Neuronal stem cell (in vitro differentiated cells): Measurements from ENCODE around the gene ARHGAP32.

Experiments
- DNase-seq: peaks from one replicate; pipeline ENCODE4 v3.0.0-alpha.2; 2013; ENCODE audit warnings: low spot score
- H2AFZ ChIP-seq: one replicate; pipeline ENCODE4 v1.6.1; 2013; ENCODE audit warnings: mild to moderate bottlenecking, low read length, inconsistent platforms
- H2AK5ac ChIP-seq: 2 replicates; pipeline ENCODE4 v1.6.1; 2013; ENCODE audit warnings: low read depth, mild to moderate bottlenecking, inconsistent platforms, low read length, moderate library complexity, mixed read lengths
- H2BK120ac ChIP-seq: 2 replicates; pipeline ENCODE4 v1.6.1; 2013; ENCODE audit warnings: low read depth, mild to moderate bottlenecking, inconsistent platforms, low read length, moderate library complexity, mixed read lengths
- H2BK12ac ChIP-seq: one replicate; pipeline ENCODE4 v1.6.1; 2013; ENCODE audit warnings: low read length, inconsistent platforms
- H2BK15ac ChIP-seq: 2 replicates; pipeline ENCODE4 v1.6.1; 2013; ENCODE audit warnings: mild to moderate bottlenecking, low read length, inconsistent platforms, mixed read lengths
- H2BK5ac ChIP-seq: one replicate; pipeline ENCODE4 v1.6.1; 2013; ENCODE audit warnings: inconsistent platforms, mild to moderate bottlenecking, low read length, moderate library complexity
- H3K14ac ChIP-seq: one replicate; pipeline ENCODE4 v1.6.1; 2013; ENCODE audit warnings: low read length, inconsistent platforms
- H3K18ac ChIP-seq: 2 replicates; pipeline ENCODE4 v1.6.1; 2013; ENCODE audit warnings: low read length, inconsistent platforms
- H3K23ac ChIP-seq: 2 replicates; pipeline ENCODE4 v1.6.1; 2013; ENCODE audit warnings: low read depth, mild to moderate bottlenecking, mixed read lengths, low read length, inconsistent platforms; ENCODE audit not compliant: poor library complexity
- H3K27ac ChIP-seq: replicated peaks from 3 replicates; pipeline ENCODE4 v1.5.1; 2013; ENCODE audit warnings: low read length, inconsistent platforms
- H3K27me3 ChIP-seq, 3 experiments: 2 replicates each; pipeline ENCODE4 v1.6.1; 2013; ENCODE audit warnings: low read length in 3 of 3, mild to moderate bottlenecking in 2 of 3, inconsistent platforms in 1 of 3, low read depth in 1 of 3, mixed read lengths in 1 of 3, moderate library complexity in 1 of 3; ENCODE audit not compliant: control insufficient read depth in 3 of 3, insufficient read depth in 3 of 3
- H3K36me3 ChIP-seq, 2 donors: replicated peaks in 1 of 2; 2 replicates each; pipeline ENCODE4 v1.6.1; 2013; ENCODE audit warnings: low read length in 2 of 2; ENCODE audit not compliant: control insufficient read depth in 2 of 2, insufficient read depth in 2 of 2
- H3K4ac ChIP-seq: 2 replicates; pipeline ENCODE4 v1.6.1; 2013; ENCODE audit warnings: inconsistent platforms, mild to moderate bottlenecking, low read length, moderate library complexity
- H3K4me1 ChIP-seq, 2 donors: 1 replicate in 1 of 2; 2 replicates in 1 of 2; pipeline ENCODE4 v1.6.1; 2013; ENCODE audit warnings: low read length in 2 of 2, low read depth in 1 of 2; ENCODE audit not compliant: control insufficient read depth in 2 of 2, insufficient read depth in 1 of 2
- H3K4me2 ChIP-seq: one replicate; pipeline ENCODE4 v1.6.1; 2013; ENCODE audit warnings: mild to moderate bottlenecking, low read length, inconsistent platforms; ENCODE audit not compliant: insufficient read depth, poor library complexity, severe bottlenecking
- H3K4me3 ChIP-seq, 2 donors: 2 replicates each; pipeline ENCODE4 v1.5.1; 2013; ENCODE audit warnings: low read length in 2 of 2, mild to moderate bottlenecking in 2 of 2, inconsistent platforms in 1 of 2, moderate library complexity in 1 of 2
- H3K79me1 ChIP-seq: one replicate; pipeline ENCODE4 v1.6.1; 2013; ENCODE audit warnings: low read depth, mild to moderate bottlenecking, inconsistent platforms, low read length, moderate library complexity
- H3K9ac ChIP-seq: one replicate; pipeline ENCODE4 v1.6.1; 2013; ENCODE audit warnings: mild to moderate bottlenecking, low read depth, low read length, inconsistent platforms; ENCODE audit not compliant: poor library complexity
- H3K9me3 ChIP-seq, 2 donors: replicated peaks in 1 of 2; 2 replicates each; pipeline versions ENCODE3 to v1.6.1; 2013; ENCODE audit warnings: low read length in 2 of 2, mild to moderate bottlenecking in 2 of 2, inconsistent platforms in 1 of 2, low read depth in 1 of 2, mixed read lengths in 1 of 2, moderate library complexity in 1 of 2; ENCODE audit not compliant: control insufficient read depth in 2 of 2, insufficient read depth in 1 of 2
- H4K8ac ChIP-seq: one replicate; pipeline ENCODE4 v1.6.1; 2013; ENCODE audit warnings: low read depth, mild to moderate bottlenecking, inconsistent platforms, low read length, moderate library complexity
- H4K91ac ChIP-seq: one replicate; pipeline ENCODE4 v1.6.1; 2013; ENCODE audit warnings: low read length, low read depth, mild to moderate bottlenecking, inconsistent platforms; ENCODE audit not compliant: poor library complexity
- WGBS, 2 donors: extraction: QIAGEN DNeasy Blood & Tissue Kit; methylation state at CpG; one replicate each; pipeline ENCODE4 v1.1.7; 2013; ENCODE audit warnings: missing lambda C conversion rate in 2 of 2, mixed read lengths in 1 of 2; ENCODE audit not compliant: insufficient read length in 2 of 2, insufficient replicate concordance in 1 of 2; ENCODE audit errors: extremely low coverage in 2 of 2; 5-methylcytosine and 5-hydroxymethylcytosine counted together

The ARHGAP32 gene

DNA sequence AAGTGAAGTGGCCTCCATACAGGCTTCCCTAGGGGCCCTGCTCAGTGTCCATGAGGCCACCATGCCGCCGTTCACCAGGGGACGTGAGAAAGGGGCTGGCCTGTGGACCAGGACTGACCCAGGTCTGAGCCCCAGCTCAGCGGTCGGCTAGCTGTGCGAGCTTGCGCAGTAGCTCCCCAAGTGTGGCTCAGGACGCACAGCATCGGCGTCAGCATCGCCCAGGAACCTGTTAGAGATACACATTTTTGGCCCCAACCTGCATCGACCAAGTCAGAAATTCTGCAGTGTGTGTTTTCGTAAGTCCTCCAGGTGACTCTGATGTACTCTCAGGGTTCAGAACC is 249.9 kb downstream of the ARHGAP32 start:
- Histone ChIP-seq H3K79me1 (no peaks in the 10 kb centered on the region), H3K36me3 (no peaks in the 10 kb centered on the region), H3K23ac (peak overlapping the region; percentile 58), H2AFZ (no peak overlapping the region), H4K8ac (no peak overlapping the region), H3K9ac (peak overlapping the region; percentile 3), H2AK5ac (peak overlapping the region; percentile 32), H3K4me2 (no peak overlapping the region), H4K91ac (no peak overlapping the region), H2BK5ac (no peak overlapping the region), H3K4ac (no peak overlapping the region), H3K27me3 (no peaks in the 10 kb centered on the region), H3K18ac (peak overlapping the region; percentile 79), H2BK15ac (peak overlapping the region; percentile 21), H3K4me1 (peaks cover 5 to 7% of the 10 kb centered on the region in 2 donors), H3K14ac (peak overlapping the region; percentile 73), H3K4me3 (no peak overlapping the region), H3K9me3 (no peaks in the 10 kb centered on the region), H3K27ac (no peak overlapping the region), H2BK120ac (peak overlapping the region; percentile 57), H2BK12ac (no peak overlapping the region)
- no CpG with 5 or more reads among the region's 13 CpGs for WGBS, 2 donors
- no peak for DNase-seq

GRCh38 chr11:128941573-128942271 is 250.4 kb downstream of the ARHGAP32 start:
- Histone ChIP-seq H3K18ac (peak overlapping the region; percentile 31), H3K36me3 (no peaks in the 10 kb centered on the region), H3K79me1 (no peaks in the 10 kb centered on the region), H3K23ac (peak overlapping the region; percentile 58), H3K27me3 (no peaks in the 10 kb centered on the region), H2BK12ac (no peak overlapping the region), H2AFZ (no peak overlapping the region), H3K4ac (no peak overlapping the region), H3K9me3 (no peaks in the 10 kb centered on the region), H3K4me3 (no peak overlapping the region), H3K4me2 (no peak overlapping the region), H3K14ac (peak overlapping the region; percentile 73), H2BK5ac (no peak overlapping the region), H2AK5ac (peak overlapping the region; percentile 38), H2BK15ac (peak overlapping the region; percentile 21), H4K8ac (no peak overlapping the region), H2BK120ac (peak overlapping the region; percentile 57), H4K91ac (no peak overlapping the region), H3K4me1 (peaks cover 10 to 12% of the 10 kb centered on the region in 2 donors), H3K27ac (no peak overlapping the region), H3K9ac (no peak overlapping the region)
- no CpG with 5 or more reads among the region's 14 CpGs for WGBS, 2 donors
- no peak for DNase-seq

DNA sequence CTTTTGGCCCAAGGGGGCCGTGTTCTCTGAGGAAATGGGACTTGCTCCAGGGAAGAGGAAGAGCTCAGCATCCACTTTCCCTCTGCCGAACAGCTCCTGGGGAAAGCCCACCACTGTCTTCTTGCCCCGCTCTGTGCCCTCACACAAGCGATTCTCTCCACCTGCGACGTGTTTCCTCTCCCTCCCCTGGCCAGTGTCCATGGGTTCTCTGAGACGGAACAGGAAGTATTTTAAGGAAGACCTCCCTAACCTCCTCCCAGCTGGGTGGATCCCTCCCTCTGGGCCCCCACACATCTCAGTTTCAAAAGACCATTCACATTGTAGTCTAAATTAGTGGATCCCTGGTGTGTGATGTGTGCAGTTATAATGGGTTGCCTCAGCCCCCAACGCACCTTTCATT is 251.0 kb downstream of the ARHGAP32 start:
- H3K9ac ChIP-seq = no peak overlapping the region
- DNase-seq = no peak
- no peak overlapping the region for H2AK5ac ChIP-seq
- no peak overlapping the region for H2BK120ac ChIP-seq
- peak overlapping the region; percentile 16 for H2BK5ac ChIP-seq
- no peaks in the 10 kb centered on the region for H3K27me3 ChIP-seq
- H2AFZ ChIP-seq = no peak overlapping the region
- no peak overlapping the region for H3K27ac ChIP-seq
- no peak overlapping the region for H3K14ac ChIP-seq
- no peak overlapping the region for H3K4me2 ChIP-seq
- no peak overlapping the region for H2BK12ac ChIP-seq
- no peaks in the 10 kb centered on the region for H3K36me3 ChIP-seq
- H3K18ac ChIP-seq = peak overlapping the region; percentile 76
- no peaks in the 10 kb centered on the region for H3K9me3 ChIP-seq
- H3K4me1 ChIP-seq = peaks cover 15 to 16% of the 10 kb centered on the region in 2 donors
- no peak overlapping the region for H3K4ac ChIP-seq
- H2BK15ac ChIP-seq = no peak overlapping the region
- no peak overlapping the region for H3K4me3 ChIP-seq
- no peak overlapping the region for H4K91ac ChIP-seq
- no peaks in the 10 kb centered on the region for H3K79me1 ChIP-seq
- H3K23ac ChIP-seq = peak overlapping the region; percentile 40
- WGBS, 2 donors = no CpG with 5 or more reads among the region's 8 CpGs
- H4K8ac ChIP-seq = no peak overlapping the region

DNA sequence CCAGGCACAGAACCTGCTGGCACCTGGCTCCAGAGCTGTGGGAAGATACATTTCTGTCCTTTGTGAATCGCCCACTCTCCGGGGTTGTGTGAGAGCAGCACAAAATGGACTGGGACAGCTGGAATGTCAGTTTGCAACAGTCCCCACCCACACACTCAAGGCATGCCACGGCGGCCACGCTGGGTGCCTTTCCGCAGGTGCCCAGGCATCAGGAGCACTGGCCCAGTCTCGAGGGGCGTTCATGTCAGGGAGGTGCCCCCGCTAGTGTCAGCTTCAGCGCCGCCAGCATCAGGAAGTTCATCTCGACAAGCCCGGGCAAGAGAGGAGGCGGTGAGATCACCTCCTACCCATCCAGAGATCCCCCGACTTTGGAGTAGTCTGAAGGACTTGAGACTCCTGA is 251.5 kb downstream of the ARHGAP32 start:
- Histone ChIP-seq H3K4ac (no peak overlapping the region), H3K9ac (no peak overlapping the region), H3K18ac (peak overlapping the region; percentile 76), H2BK15ac (no peak overlapping the region), H3K27me3 (no peaks in the 10 kb centered on the region), H3K23ac (no peak overlapping the region), H3K79me1 (no peaks in the 10 kb centered on the region), H3K4me3 (no peak overlapping the region), H2BK120ac (no peak overlapping the region), H3K4me1 (peaks cover 15 to 16% of the 10 kb centered on the region in 2 donors), H3K36me3 (no peaks in the 10 kb centered on the region), H4K91ac (no peak overlapping the region), H2BK12ac (no peak overlapping the region), H2AFZ (no peak overlapping the region), H3K4me2 (no peak overlapping the region), H3K14ac (no peak overlapping the region), H2BK5ac (peak overlapping the region; percentile 16), H3K9me3 (no peaks in the 10 kb centered on the region), H3K27ac (no peak overlapping the region), H4K8ac (peak overlapping the region; percentile 70), H2AK5ac (no peak overlapping the region)
- no CpG with 5 or more reads among the region's 15 CpGs for WGBS, 2 donors
- DNase-seq = no peak
